PFSK-1 (cell line): ENCODE data around the gene RASAL3.

Source experiments
- FOXP2 ChIP-seq: optimal IDR thresholded peaks from 2 replicates; pipeline ENCODE3; 2011; ENCODE audit warnings: borderline replicate concordance, control low read depth, inconsistent platforms; ENCODE audit not compliant: insufficient read depth; ENCODE audit errors: extremely low read length, extremely low read depth
- POLR2AphosphoS5 ChIP-seq: IDR thresholded peaks from 2 replicates; pipeline ENCODE4 v1.6.1; 2012; ENCODE audit warnings: low read depth, mild to moderate bottlenecking, control low read depth, low read length, moderate library complexity
- SIN3A ChIP-seq: IDR thresholded peaks from 2 replicates; pipeline ENCODE4 v1.6.1; 2012; ENCODE audit warnings: mild to moderate bottlenecking, low read length, moderate library complexity, borderline replicate concordance; ENCODE audit not compliant: insufficient read depth
- TAF1 ChIP-seq: IDR thresholded peaks from 2 replicates; pipeline ENCODE4 v1.6.1; 2012; ENCODE audit warnings: low read length, control low read depth, borderline replicate concordance; ENCODE audit not compliant: insufficient read depth
- TF ChIP-seq, protein P1 (sequence below), 2 experiments: IDR thresholded peaks; 2 replicates each; pipeline versions ENCODE4 v1.6.1 to v1.8.0; 2011 to 2012; ENCODE audit warnings: low read depth in 2 of 2, low read length in 2 of 2, control low read depth in 1 of 2, inconsistent platforms in 1 of 2, mild to moderate bottlenecking in 1 of 2, moderate library complexity in 1 of 2; ENCODE audit not compliant: insufficient read depth in 1 of 2

The RASAL3 gene

DNA sequence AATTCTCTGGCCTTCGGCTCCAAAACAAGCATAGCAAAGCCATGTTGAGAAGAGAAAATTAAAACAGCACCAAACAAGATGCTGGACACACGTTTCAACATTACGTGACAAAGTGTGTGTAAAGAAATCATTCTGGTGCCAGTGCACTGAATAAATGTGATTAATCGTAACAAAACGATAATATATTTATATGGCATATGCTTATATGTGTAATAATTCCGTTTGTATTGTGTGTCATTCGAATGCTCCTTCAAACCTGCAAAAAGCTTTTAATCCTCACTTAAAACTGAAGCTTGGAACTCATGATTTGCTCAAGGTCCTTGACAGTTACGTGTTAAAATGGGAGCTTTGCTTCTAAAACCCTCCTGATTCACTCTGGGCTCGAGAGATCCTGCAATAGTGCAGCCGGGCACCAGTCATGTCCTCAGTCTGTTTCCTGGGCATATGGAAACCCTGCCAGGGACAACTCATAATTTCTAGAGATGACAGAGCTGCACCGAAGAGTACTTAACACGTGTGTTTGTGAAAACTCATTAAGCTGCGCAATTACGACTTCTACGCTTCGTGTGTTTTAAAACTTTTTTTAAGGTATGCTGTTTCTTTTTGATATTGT lies 44.8 kb downstream of the RASAL3 start:
- TF ChIP-seq SIN3A = no peak
- peak; percentile 23; the same call in 1 of the 2 replicates for TF ChIP-seq POLR2AphosphoS5

DNA sequence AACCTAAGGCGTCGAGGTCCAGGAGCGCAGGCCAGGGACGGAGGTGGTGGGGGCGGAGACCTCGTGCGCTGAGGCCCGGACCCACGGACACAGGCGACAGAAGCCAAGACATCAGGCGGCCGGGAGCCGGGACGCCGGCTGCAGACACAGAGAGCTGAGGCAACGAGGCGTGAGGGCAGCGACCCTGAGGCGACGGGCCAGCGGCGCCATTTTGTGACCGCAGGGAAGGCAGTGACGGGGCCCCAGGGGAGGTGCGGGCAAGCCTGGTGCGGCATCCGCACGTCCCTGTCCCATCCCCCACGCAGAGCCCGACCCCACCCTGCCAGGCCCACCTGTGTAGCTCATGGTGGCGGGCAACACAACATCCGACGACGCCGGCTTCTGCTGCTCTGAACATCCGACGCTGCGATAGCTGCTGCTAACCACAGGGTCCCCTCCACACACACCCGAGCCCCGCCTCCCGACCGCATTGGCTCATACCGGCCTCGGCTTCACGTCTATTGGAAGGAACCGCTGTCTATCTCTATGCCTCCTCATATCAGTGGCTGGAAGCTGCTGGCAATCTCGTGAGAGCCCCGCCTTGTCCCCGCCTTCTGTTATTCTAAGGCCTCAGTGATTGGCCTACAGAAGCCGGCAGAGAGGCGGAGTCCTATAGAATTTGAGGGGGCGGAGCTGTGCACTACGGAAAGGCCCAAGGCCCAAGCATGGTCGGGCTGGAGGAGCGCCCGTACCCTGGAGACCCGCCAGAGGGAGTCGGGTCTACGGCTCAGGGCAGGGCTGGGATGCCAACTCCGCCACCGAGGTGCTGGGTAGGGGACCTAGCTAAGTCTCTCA lies 45.5 kb downstream of the RASAL3 start, which contains the start of gene AKAP8L:
Gene AKAP8L, minus strand, starts transcription at position 410 of the 834 bp plus-strand sequence. Its CDS starts 65 bp downstream, at position 345.
- TF ChIP-seq, protein P1, sequence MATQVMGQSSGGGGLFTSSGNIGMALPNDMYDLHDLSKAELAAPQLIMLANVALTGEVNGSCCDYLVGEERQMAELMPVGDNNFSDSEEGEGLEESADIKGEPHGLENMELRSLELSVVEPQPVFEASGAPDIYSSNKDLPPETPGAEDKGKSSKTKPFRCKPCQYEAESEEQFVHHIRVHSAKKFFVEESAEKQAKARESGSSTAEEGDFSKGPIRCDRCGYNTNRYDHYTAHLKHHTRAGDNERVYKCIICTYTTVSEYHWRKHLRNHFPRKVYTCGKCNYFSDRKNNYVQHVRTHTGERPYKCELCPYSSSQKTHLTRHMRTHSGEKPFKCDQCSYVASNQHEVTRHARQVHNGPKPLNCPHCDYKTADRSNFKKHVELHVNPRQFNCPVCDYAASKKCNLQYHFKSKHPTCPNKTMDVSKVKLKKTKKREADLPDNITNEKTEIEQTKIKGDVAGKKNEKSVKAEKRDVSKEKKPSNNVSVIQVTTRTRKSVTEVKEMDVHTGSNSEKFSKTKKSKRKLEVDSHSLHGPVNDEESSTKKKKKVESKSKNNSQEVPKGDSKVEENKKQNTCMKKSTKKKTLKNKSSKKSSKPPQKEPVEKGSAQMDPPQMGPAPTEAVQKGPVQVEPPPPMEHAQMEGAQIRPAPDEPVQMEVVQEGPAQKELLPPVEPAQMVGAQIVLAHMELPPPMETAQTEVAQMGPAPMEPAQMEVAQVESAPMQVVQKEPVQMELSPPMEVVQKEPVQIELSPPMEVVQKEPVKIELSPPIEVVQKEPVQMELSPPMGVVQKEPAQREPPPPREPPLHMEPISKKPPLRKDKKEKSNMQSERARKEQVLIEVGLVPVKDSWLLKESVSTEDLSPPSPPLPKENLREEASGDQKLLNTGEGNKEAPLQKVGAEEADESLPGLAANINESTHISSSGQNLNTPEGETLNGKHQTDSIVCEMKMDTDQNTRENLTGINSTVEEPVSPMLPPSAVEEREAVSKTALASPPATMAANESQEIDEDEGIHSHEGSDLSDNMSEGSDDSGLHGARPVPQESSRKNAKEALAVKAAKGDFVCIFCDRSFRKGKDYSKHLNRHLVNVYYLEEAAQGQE (IDR thresholded peaks at IDR 0.05; ENCODE audit: insufficient read depth in 1 of 2, low read depth in 2 of 2, low read length in 2 of 2) = no peak; a peak in 1 of 4 replicates
- TF ChIP-seq FOXP2 (peak; percentile 88), TAF1 (peak; percentile 1; the same call in 1 of the 2 replicates), SIN3A (no peak)

DNA sequence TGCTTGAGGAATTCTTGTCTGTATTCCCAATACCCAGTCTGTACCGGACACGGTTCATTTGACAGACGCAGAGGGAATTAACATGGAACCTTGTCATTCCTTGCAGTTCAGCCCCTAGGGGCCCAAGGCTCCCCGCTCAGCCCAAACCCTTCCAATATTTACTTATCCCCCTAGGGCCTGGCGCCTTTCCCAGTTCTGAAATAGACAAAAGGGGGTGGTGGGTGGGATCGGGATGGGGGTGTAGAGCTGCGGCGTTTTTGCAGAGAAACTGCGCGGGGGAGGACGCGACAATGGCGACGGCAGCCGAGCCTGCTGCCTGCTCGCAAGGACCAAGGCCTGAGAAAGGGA lies 46.1 kb downstream of the RASAL3 start:
- no peak for TF ChIP-seq TAF1
- TF ChIP-seq SIN3A = peak; percentile 63; the same call in 1 of the 2 replicates

DNA sequence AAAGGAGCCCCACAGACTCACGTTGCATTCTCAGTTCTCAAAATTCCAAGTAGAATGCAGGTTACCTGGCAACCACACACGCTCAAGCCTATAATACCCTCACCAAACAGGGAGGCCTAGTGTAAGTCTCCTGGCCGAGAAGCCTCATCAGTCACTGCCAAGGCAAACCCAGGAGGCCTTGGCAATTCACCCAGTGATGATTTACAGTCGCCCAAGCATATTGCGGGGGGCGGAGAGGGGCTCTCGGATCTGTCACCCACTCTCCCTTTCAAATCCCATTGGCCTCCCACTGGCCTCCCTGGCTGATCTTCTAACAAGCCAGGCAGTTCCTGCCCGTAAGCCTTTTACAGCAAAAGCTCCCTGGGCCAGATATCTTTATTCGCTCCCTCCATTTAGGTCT lies 46.6 kb downstream of the RASAL3 start:
- TF ChIP-seq FOXP2 (no peak), SIN3A (no peak), POLR2AphosphoS5 (no peak), TAF1 (no peak)
- TF ChIP-seq, protein P1 (IDR thresholded peaks at IDR 0.05; ENCODE audit: insufficient read depth in 1 of 2, low read depth in 2 of 2, low read length in 2 of 2) = no peak

DNA sequence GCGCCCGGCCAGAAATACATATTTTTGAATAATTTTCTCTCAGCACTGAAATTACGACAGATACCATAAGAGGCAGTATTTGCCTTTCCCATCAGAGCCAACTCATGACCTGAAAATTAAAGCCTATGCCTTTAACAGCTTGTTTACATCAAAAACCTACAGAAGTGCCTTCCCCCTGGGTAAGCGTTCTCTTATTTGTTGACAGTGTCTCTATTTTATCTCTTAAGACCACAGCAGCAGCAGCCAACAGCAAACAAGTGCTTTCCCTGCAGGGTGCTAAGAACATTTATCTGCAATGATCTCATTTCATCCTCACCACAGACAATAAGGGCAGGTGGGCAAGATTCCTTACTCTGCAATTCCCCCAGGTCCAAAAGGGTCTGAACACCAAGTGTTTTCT lies 51.5 kb downstream of the RASAL3 start:
- no peak for TF ChIP-seq POLR2AphosphoS5

DNA sequence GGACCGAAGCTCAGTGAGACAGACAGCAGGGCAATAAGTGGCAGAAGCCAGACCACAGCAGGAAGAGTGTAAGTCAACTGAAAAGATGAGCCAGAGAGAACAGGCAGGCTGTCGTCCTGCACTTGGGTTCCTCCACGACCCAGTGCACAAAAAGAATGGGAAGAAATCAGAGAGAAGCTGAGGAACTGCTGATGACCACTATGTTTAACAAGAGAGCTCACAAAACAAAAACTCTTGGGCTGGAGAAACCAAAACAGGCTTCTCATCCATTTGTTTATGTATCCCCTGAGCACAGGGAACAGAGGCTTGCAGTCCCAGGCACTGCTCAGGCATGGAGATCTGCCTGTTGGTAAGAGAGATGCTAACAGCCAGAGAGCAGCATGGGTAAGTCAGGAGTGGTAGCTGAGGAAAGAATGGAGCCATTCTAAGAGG lies 59.5 kb downstream of the RASAL3 start:
- TF ChIP-seq SIN3A = no peak
- TF ChIP-seq, protein P1 (IDR thresholded peaks at IDR 0.05; ENCODE audit: insufficient read depth in 1 of 2, low read depth in 2 of 2, low read length in 2 of 2) = no peak
- TF ChIP-seq FOXP2 = no peak
- TF ChIP-seq POLR2AphosphoS5 = no peak
- TF ChIP-seq TAF1 = no peak
